Ecto neural progenitor cell (in vitro differentiated cells): ENCODE data around the gene GRPEL2.

Experiments
- DNase-seq: peaks from one replicate; pipeline ENCODE4 v3.0.0-alpha.2; 2018; ENCODE audit warnings: low spot score

The GRPEL2 gene, protein sequence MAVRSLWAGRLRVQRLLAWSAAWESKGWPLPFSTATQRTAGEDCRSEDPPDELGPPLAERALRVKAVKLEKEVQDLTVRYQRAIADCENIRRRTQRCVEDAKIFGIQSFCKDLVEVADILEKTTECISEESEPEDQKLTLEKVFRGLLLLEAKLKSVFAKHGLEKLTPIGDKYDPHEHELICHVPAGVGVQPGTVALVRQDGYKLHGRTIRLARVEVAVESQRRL

DNA sequence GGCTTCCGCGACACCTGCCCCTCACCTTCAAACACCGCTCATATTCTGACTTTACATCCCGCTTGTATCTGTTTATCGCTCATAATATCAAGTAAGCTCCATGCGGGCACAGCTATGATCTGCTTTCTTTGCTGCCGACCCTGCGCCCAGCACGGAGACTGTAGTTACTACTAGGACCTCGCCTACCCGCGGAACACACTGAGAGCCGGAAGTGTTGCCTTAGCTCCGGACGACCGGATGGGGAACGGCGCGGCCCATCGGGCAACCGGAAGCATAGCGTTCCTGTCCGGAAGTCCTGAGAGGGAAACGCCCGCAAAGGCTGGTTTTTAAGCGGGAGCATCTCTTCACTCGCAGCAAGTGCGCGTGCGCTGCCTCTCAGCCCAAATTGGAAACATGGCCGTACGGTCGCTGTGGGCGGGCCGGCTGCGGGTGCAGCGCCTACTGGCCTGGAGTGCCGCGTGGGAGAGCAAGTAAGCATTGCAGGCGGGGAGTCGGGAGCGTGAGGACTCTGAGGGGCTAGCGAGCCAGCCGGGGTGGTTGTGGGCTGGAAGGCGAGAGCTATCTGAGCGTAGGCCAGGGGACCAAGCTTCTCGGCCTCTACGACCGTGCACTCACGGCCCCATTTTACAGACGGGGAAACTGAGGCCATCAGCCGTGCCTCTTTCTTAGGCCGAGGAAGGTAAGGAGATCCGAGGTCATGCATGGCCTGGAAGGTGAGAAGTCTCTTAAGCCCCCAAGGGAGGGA, at the start of gene GRPEL2:
Gene GRPEL2, plus strand, starts transcription at position 353 of the 745 bp plus-strand sequence. Its CDS starts 41 bp downstream, at position 394.
- peak; percentile 96 for DNase-seq

GRCh38 chr5:149297340-149298025, 47.8 kb upstream of the GRPEL2 start:
- DNase-seq = no peak

DNA sequence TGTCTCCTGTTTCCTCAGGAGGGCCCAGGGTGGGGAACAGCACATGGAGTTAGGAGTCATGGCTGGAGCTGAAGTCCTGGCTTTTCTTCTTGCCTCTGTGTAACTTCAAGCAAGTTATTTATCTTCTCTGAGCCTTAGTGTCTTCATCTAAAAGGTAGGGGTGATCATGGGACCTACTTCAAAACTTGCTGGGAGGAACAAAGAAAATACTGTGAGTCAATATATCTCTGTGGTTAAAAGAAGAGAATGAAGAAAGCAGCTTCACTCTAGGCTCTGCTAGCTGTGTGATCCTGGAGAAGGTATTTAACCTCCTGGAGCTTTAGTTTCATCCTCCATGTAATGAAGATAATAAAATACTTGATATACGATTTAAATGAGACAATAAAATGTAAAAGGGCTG, 47.1 kb upstream of the GRPEL2 start:
- DNase-seq = no peak

DNA sequence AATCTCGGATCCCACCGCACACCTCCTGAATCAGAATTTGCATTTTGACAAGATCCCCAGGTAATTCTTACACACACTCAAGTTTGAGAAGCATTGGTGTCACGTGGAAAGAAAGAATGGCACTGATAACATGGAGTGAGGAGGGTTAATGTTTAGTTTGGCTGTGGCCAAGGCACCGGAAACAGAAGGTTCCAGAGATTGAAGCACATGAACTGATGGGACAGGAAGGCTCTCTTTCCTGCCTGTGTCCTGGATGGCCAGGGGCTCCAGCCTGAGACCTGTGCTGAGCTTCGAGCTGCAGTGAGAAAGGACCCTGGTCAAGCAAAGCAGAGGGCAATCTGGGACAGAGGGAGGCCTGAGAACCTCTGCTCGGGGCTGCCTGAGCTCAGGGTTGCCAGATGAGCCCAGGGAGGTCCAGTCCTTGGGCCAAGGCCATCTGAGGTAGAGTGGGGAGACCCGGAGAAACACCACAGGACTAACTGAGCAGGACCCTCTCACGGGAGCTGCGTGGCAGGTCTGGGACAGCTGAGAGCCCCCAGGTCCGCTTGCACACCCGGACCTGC, 46.4 kb upstream of the GRPEL2 start:
- DNase-seq = no peak

DNA sequence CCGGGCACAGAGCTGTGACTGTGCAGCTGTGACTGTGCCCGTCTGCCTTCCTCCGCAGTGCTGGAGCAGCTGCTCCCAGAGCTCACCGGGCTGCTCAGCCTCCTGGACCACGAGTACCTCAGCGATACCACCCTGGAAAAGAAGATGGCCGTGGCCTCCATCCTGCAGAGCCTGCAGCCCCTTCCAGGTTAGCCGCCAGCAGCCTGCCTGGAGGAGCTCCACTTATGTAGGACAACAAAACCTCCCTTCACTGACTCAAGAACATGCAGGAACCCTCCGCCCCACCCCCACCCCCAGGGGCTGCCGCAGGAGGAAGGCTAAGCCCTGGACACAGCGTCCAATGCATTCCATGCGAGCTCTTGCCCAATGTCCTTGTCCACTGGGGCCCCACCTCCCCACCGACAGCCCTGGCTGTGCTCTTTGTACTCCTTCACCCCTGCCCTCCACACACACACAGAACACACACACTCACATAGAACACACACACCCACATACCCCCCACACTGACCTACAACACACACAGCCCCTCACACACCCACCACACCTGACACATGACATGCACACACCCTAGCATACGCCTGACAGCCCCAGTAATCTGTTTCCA, 45.7 kb upstream of the GRPEL2 start:
- DNase-seq = no peak

DNA sequence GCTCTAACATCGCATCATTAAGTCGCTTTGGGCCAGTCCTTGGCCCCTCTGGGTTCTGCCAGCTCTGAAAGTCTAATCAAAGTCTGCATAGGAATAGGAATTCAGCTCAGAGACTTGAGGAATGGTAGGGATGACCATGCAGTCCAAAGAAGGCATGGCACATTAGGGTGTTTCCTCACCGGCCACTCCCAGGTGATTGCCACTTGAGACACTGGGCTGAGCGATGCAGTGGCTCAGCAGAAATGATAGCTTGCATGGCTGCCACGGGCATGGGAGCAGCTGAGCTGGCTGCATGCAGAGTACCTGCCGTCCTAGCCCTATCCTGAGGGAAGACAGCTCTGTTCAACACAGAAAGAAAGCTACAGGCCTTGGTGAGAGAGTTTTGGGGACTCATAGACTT, 44.9 kb upstream of the GRPEL2 start:
- DNase-seq = no peak

GRCh38 chr5:149301049-149301743, 44.1 kb upstream of the GRPEL2 start:
- DNase-seq = no peak

DNA sequence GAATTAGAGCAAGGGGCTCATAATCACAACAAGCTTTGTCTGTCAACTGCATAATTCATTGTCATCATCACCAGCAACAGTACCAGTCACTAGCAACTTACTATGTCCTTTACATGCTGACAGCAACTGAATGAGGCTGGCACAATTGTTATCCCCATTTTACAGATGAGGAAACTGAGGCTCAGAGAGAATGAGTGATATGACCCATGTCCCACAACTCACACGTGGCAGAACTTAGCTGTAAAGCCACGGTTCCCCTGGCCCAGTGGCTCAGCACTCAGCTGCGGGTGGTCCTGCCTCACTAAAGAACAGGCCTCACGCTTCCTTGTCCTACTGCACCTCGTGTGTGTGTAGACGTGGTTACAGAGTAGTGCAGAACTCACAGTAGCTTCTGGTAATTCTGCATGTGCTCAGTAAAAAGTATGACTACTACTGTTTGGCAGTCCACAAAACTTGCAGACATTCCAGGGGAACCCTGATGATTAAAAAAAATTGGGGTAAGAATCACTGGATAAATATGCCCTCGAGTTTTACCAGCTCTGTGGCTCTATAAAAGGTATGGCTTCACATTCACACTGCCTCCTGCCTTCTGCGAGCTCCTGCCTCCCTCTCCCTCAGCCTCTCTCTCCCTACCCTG, 43.4 kb upstream of the GRPEL2 start:
- DNase-seq = no peak

DNA sequence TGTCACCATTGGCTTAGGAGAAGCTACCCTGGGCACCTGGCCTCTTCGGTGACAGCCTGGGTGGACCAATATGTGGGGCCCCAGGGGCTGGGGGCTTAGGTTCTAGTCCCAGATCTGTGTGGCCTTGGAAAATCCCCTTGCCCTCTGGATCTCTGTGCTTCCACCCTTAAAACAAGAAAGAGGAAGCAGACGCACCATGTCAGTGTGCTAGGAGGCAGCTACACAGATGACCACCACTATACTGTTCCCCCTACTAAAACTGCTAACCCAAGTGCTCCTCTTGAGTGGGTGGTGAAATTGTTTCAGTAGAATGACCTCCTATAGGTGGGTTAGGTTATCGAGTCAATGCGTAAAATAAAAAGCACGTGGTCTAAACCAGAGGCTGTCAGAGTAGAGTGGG, 42.7 kb upstream of the GRPEL2 start:
- DNase-seq = no peak

GRCh38 chr5:149303210-149303609, 42.1 kb upstream of the GRPEL2 start:
- no peak for DNase-seq

DNA sequence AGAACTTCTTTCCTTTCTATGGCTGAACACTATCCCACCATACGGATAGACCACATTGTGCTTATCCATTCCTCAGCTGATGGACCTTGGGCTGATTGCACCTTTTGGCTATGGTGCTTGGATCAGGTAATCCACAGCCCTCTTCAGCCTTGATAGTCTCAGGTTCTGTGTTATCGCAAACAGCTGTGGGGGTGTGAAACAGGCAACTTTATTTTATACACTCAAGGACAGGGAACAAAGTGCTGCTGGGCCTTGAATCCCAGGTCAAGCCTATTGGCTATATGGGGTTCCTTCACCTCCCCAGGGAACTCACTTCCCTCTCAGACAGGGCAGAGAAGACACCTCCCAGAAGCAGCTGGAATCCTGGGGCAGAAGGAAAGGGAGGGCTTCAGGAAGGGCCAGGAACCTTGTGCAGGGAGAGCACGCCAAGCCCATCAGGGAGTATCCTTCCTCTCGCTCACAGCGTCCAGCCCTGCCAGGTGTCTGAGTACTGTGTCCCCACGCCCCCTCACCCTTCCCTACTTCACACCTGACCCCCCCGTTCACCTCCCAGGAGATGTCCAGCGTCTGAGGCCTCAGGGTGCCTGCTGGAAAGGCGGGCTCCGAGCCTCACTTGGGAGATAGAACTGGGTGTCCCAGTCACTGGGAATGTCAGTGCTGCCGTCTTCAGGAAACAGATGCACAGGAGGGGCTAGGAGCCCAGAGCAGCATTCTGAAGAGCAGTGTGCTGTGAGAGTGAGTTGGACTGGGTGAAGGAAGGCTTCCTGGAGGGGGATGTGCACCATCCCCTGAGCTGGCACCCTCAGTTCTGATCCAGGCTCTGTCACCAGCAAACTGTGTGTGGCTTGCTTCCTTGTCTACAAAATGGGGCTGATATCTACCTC, 40.9 kb upstream of the GRPEL2 start:
- DNase-seq = no peak

GRCh38 chr5:149309354-149309753, 35.9 kb upstream of the GRPEL2 start:
- DNase-seq = no peak

DNA sequence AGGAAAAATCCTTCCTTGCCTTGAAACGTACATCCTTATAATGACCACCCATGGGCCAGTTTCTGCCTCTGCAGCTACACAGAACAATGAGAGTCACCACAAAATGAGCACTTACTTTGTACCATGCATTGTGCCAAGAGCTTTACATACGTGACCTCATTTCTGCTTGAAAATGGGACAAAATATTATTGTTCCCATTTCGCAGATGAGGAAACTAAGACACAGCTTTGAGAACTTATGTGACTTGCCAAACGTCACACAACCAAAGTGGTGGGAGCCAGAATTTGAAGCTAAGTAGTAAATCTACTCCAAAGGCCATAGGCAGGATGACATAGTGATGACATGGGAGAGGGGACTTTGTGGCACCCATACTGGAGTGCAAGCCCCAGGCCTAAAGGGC, 34.8 kb upstream of the GRPEL2 start:
- no peak for DNase-seq

GRCh38 chr5:149310947-149311658, 34.2 kb upstream of the GRPEL2 start:
- DNase-seq = no peak

GRCh38 chr5:149313151-149313841, 32.0 kb upstream of the GRPEL2 start:
- no peak for DNase-seq

DNA sequence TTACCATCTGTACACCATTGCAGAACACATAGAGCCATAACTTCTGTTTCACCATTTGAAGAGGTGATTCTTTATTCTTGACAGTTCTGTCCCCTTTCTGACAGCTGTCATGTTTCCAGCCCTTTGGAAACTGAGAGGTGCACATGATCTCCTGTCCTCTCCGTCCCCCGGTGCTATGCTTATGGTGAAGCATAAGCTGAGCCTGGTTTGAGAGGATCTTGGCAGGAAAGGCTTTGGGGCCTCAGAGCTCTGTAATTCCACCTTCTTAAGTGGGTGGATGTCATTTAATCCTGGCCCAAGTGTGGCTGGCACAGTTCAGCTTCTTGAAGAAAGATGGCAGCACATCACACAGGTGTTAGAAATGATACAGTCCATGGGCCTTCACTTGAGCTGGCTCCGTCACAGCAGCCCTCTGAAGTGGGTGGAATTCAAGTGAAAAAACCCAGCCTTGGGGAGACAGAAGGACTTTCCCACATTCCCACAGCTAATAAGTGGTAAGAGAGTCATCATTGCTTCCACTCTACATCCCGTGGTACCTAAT, 30.7 kb upstream of the GRPEL2 start:
- DNase-seq = no peak

DNA sequence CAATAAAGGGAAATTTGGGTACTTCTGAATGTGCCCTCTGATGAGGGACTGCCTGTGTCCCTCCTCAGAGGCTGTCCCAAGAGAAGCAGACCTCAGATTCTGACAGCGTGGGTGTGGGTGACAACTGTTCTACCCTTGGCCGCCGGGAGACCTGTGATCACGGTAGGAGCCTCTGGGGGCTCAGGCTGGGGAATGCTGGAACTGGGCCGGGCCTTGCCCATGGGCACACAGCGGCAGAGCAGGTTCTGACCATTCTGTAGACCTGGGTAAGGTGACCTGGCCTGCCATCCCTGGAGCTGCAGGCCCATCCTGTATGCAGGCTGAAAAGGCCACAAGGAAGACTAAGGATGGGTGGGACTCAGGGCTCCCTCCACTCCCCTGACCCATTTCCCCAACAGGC, 29.5 kb upstream of the GRPEL2 start:
- no peak for DNase-seq

- no peak for DNase-seq
These were observed 27.8 kb upstream of the GRPEL2 start for GRCh38 chr5:149317281-149318048.
